Bone marrow (tissue), 2 donors: ENCODE measurements around the gene DQX1.

Experiments
- DNase-seq, 2 donors: peaks; one replicate each; lab custom pipeline; 2025; lab: John Stamatoyannopoulos, UW

Gene DQX1

GRCh38 chr2:74532222-74532621, 6.2 kb upstream of the DQX1 start:
- no peak for DNase-seq

GRCh38 chr2:74531666-74532065, 5.6 kb upstream of the DQX1 start:
- DNase-seq, result no peak

- peak in 1 of 2 donors; percentile 24 for DNase-seq
Observed at GRCh38 chr2:74530239-74531187, 4.5 kb upstream of the DQX1 start.

GRCh38 chr2:74529357-74530238, 3.6 kb upstream of the DQX1 start, which contains the start of the genes AUP1 and HTRA2:
AUP1 (minus strand) TSS chr2:74529706; CDS start chr2:74529629, 77 bp downstream.
HTRA2 (plus strand) TSS chr2:74529933; CDS start chr2:74530007, 74 bp downstream.
- DNase-seq, result peak; percentile 25 to 81

- no peak for DNase-seq
Observed at GRCh38 chr2:74528600-74529356, 2.7 kb upstream of the DQX1 start.

- no peak for DNase-seq
Observed at GRCh38 chr2:74527741-74528140, 1.7 kb upstream of the DQX1 start.

- DNase-seq, result no peak
Observed at GRCh38 chr2:74526649-74527230, 709 bp upstream of the DQX1 start.

- no peak for DNase-seq
Observed at GRCh38 chr2:74524955-74525716, 895 bp downstream of the DQX1 start.

- DNase-seq, result no peak
Observed at GRCh38 chr2:74524005-74524404, 2.0 kb downstream of the DQX1 start.

- no peak for DNase-seq
Observed at GRCh38 chr2:74522516-74522915, 3.5 kb downstream of the DQX1 start.

GRCh38 chr2:74516650-74517049, 9.4 kb downstream of the DQX1 start:
- no peak for DNase-seq

- peak in 1 of 2 donors; percentile 30 for DNase-seq
Observed at GRCh38 chr2:74515981-74516633, 9.9 kb downstream of the DQX1 start.

GRCh38 chr2:74515271-74515980, 10.6 kb downstream of the DQX1 start:
- DNase-seq, result no peak

- peak in 1 of 2 donors; percentile 44 for DNase-seq
Observed at GRCh38 chr2:74514368-74515270, 11.4 kb downstream of the DQX1 start, which contains the start of gene TLX2. TLX2 (plus strand) TSS chr2:74514450; CDS start chr2:74514807, 357 bp downstream.

- no peak for DNase-seq
Observed at GRCh38 chr2:74513605-74514367, 12.2 kb downstream of the DQX1 start.

- no peak for DNase-seq
Observed at GRCh38 chr2:74512744-74513604, 13.1 kb downstream of the DQX1 start.
